Measurements from ENCODE around the gene CEL.
"Not testable (repeated sequence)": the region's sequence is repeated elsewhere in the genome, so short reads cannot be mapped to it uniquely, and the experiment has no call there.

Gene CEL

GRCh38 chr9:133061764-133062145 is at the start of gene CEL:
Gene CEL, plus strand, starts transcription at chr9:133061981. Its CDS starts 22 bp downstream, at chr9:133062003.
- not testable (repeated sequence) for DNase-seq (ENCODE audit: low read depth, low spot score)

- no peak for DNase-seq (ENCODE audit: low read depth, low spot score)
Measured at GRCh38 chr9:133014696-133015095, 47.1 kb upstream of the CEL start.

GRCh38 chr9:133023117-133023890 is 38.5 kb upstream of the CEL start:
- DNase-seq (ENCODE audit: low read depth, low spot score), result no peak

GRCh38 chr9:133026426-133026825 is 35.4 kb upstream of the CEL start:
- no peak for DNase-seq (ENCODE audit: low read depth, low spot score)

GRCh38 chr9:133027134-133027533 is 34.6 kb upstream of the CEL start:
- no peak for DNase-seq (ENCODE audit: low read depth, low spot score)

- no peak for DNase-seq (ENCODE audit: low read depth, low spot score)
Measured at GRCh38 chr9:133028221-133028620, 33.6 kb upstream of the CEL start.

GRCh38 chr9:133029994-133030316 is 31.8 kb upstream of the CEL start:
- no peak for DNase-seq (ENCODE audit: low read depth, low spot score)

- DNase-seq (ENCODE audit: low read depth, low spot score), result peak; percentile 95
Measured at GRCh38 chr9:133030317-133031129, 31.3 kb upstream of the CEL start, which contains the start of gene GTF3C5. Gene GTF3C5, plus strand, starts transcription at chr9:133030997. Its CDS starts 15 bp downstream, at chr9:133031012.

GRCh38 chr9:133031130-133031422 is 30.7 kb upstream of the CEL start:
- DNase-seq (ENCODE audit: low read depth, low spot score), result no peak

- no peak for DNase-seq (ENCODE audit: low read depth, low spot score)
Measured at GRCh38 chr9:133031496-133031911, 30.3 kb upstream of the CEL start.

GRCh38 chr9:133032171-133032570 is 29.6 kb upstream of the CEL start:
- DNase-seq (ENCODE audit: low read depth, low spot score), result no peak

- DNase-seq (ENCODE audit: low read depth, low spot score), result no peak
Measured at GRCh38 chr9:133035669-133036068, 26.1 kb upstream of the CEL start.

- DNase-seq (ENCODE audit: low read depth, low spot score), result no peak
Measured at GRCh38 chr9:133037775-133038515, 23.8 kb upstream of the CEL start.

- DNase-seq (ENCODE audit: low read depth, low spot score), result not testable (repeated sequence)
Measured at GRCh38 chr9:133040892-133041479, 20.8 kb upstream of the CEL start.

- no peak for DNase-seq (ENCODE audit: low read depth, low spot score)
Measured at GRCh38 chr9:133041958-133042357, 19.8 kb upstream of the CEL start.

GRCh38 chr9:133042676-133043075 is 19.1 kb upstream of the CEL start:
- DNase-seq (ENCODE audit: low read depth, low spot score), result no peak

GRCh38 chr9:133043449-133044035 is 18.2 kb upstream of the CEL start:
- no peak for DNase-seq (ENCODE audit: low read depth, low spot score)

- DNase-seq (ENCODE audit: low read depth, low spot score), result no peak
Measured at GRCh38 chr9:133044125-133044524, 17.7 kb upstream of the CEL start.

GRCh38 chr9:133044661-133045060 is 17.1 kb upstream of the CEL start:
- DNase-seq (ENCODE audit: low read depth, low spot score), result no peak

- no peak for DNase-seq (ENCODE audit: low read depth, low spot score)
Measured at GRCh38 chr9:133045132-133045531, 16.6 kb upstream of the CEL start.

GRCh38 chr9:133046196-133046899 is 15.4 kb upstream of the CEL start:
- no peak for DNase-seq (ENCODE audit: low read depth, low spot score)

Measured in brain pericyte (primary cell).